GM18505 (cell line): ENCODE measurements around the gene UBTD2.
"Not testable (repeated sequence)": the region's sequence is repeated elsewhere in the genome, so short reads cannot be mapped to it uniquely, and the experiment has no call there.

ENCODE experiments used
- ATAC-seq: cut with Tn5 transposase; IDR thresholded peaks from one replicate; pipeline ENCODE4 v1.9.1; 2021; ENCODE audit not compliant: unreplicated experiment
- POLR2A ChIP-seq: IDR thresholded peaks from 4 replicates; pipeline ENCODE4 v1.6.1; 2011; ENCODE audit warnings: borderline replicate concordance; ENCODE audit not compliant: insufficient read depth, insufficient read length; ENCODE audit errors: extremely low read depth

Gene UBTD2

DNA sequence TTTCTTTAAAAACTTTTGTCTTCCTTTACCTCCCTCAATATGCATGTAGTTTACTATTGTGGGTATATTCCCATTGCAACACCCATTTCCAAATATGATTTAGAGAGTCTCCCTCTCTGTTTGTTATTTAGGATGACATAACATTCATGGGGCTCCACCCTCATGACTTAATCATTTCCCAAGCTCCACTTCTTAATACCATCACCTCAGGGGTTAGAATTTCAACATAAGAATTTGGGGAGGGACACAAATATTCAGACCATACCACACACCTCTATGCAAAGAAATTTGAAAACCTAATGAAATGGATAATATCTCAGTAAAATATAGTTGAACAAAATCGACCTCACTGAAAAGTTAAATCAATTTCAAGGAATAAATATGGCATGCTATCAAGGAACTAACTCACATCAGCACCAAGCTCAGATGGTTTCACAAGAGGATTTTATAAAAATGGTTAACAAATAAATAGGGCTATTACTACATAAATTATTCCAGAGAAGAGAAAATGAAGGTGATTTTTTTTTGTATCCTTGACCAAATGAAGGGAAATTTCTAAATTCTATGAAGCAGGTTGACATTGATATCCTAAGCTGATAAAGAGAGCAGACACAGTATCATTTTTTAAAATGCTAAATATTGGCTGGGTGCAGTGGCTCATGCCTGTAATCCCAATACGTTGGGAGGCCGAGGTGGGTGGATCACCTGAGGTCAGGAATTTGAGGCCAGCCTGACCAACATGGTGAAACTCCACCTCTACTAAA, 20.2 kb upstream of the UBTD2 start:
- no peak for ATAC-seq
- no peak for TF ChIP-seq POLR2A

DNA sequence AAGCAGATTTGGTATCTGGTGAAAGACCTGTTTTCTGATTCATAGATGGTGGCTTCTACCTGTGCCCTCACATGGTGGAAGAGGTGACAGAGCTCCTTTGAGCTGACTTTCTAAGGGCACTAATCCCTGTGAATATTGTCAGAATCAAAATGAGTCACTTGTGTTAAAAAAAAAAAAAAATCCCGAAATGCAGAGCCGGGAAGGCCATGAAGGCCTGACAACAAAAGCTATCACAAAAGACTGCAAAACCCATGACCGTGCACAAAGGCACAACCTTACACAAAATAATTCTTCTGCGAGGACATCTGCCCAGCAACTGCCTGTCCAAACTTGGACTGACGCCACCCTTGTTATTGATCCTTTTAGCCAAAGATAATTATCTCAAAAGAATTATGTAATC, 19.6 kb upstream of the UBTD2 start:
- no peak for TF ChIP-seq POLR2A
- ATAC-seq: no peak

DNA sequence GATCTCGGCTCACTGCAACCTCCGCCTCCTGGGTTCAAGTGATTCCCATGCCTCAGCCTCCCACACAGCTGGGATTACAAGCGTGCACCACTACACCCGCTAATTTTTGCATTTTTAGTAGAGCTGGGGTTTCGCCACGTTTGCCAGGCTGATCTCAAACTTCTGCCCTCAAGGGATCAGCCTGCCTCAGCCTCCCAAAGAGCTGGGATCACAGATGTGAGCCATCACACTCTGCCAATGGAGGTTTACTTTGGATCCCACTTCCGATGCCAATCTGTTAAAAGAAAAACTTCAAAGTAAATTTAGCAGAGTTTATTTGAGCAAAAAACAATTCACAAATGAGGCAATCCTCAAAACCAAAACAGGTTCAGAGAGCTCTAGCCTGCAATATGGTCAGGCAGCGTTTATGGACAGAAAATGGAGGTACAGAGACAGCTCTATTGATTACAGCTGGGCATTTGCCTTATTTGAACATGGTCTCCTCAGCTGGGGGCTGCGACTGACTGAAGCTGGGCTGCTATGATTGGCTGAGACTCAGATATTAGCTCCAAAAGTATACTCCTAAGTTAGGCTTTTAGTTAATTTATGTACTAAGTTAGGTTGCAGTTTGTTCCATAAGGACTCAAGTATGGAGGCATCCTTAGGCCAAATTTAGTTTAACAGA, 18.6 kb upstream of the UBTD2 start:
- no peak for TF ChIP-seq POLR2A
- ATAC-seq: no peak

DNA sequence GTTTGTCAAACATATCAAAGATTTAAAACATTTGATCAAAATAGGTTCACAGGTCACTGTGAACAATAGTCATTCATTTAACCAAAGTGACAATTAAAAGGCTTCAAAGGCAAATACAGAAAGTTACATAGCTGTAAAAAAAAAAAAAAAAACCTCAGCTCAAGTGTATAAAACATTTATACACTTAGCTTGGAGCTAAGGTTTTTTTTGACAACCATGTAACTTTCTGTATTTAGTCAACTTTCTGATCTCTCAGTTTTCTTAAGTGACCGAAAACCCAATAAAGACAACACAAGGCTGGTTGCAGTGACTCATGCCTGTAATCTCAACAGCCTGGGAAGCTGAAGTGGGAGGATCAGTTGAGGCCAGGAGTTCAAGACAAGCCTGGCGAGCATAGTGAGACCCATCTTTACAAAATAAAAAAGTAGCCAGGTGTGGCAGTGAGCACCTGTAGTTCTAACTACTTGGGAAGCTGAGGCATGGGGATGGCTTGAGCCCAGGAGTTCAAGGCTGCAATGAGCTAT, 16.4 kb upstream of the UBTD2 start:
- no peak for ATAC-seq
- TF ChIP-seq POLR2A: no peak

DNA sequence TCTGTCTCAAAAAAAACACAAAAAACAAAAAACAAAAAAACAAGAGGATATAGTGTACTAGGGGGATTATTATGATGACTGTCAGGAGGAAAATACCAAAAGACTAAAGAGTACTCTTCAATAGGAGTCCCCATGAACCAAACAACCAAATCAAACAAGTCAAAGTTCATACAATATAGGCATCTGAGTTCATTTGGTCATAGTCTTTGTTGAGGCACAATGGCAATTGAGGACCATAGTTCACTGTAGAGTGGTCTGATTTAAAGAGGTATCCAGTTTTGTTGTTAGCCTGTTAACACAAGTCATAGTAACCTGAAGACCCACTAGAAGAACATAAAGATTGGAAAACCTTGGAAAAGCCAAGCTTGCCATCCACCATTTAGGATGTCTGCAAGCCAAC, 11.3 kb upstream of the UBTD2 start:
- TF ChIP-seq POLR2A: no peak
- ATAC-seq: no peak

DNA sequence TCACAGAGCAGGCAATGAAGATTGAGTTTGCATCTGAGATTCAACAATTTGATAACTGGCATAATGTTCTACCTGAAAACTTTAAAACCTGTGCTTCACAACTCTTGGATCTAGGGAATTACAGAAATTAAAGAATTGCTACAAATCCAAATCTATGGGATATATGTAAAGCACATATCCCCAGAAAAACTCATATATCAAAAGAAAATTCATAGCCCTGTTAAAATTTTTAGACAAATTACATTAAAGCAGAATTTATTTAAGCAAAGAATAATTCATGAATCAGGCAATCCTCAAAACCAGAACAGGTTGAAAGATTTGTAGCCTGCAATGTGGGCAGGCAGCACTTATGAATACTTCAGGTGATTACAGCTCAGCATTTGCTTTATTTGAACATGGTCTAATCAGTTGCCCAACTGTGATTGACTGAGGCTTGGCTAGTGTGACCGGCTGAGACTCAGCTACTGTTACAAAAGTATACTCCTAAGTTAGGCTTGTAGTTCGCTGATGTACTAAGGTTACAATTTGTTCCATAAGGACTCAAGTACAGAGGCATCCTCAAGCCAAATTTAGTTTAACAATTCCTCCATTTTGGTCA, 10.3 kb upstream of the UBTD2 start:
- TF ChIP-seq POLR2A: no peak
- no peak for ATAC-seq

DNA sequence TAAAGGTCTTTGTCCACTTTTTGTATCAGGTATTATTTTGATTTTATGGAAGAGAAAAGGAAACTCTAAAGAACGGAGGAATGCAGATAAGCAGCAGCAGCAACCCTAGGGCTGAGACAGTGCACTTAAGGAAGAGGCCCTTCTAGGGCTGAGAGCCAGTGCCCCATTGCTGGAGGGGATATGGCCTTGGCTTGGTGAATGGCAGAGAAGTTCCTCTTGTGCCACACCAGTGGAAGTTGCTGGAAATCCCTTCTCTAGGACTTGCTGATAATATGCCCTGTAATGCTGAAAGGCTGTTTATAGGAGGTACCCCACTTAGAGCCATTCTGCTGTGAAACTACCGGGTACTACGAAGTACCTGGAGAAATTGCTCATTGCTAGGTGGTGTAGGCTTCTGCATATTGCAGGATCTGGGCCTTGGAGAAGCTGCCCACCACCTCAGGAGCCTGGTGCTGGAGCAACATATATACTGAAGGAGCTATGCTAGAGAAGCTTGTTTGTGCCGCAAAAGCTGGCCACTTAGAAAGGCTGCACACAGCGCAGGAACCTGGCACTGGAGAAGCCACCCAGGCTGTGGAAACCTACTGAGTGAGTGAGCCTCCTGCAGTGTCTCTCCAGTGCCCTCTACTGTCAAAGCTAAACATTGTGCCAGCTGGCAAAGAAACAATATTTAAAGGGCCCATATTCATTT, 9.6 kb upstream of the UBTD2 start:
- ATAC-seq: peak; percentile 90
- TF ChIP-seq POLR2A: no peak

DNA sequence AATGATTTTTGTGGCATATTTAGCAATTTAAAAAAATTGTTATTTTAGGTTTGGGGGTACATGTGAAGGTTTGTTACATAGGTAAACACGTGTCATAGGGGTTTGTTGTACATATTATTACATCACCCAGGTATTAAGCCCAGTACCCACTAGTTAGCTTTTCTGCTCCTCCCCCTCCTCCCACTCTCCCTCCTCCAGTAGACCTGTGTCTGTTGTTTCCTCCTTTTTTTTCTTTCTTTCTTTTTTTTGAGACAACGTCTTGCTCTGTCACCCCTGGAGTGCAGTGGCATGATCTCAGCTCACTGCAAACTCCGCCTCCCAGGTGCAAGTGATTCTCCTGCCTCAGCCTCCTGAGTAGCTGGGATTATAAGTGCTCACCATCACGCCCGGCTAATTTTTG, 8.3 kb upstream of the UBTD2 start:
- ATAC-seq: not testable (repeated sequence)

DNA sequence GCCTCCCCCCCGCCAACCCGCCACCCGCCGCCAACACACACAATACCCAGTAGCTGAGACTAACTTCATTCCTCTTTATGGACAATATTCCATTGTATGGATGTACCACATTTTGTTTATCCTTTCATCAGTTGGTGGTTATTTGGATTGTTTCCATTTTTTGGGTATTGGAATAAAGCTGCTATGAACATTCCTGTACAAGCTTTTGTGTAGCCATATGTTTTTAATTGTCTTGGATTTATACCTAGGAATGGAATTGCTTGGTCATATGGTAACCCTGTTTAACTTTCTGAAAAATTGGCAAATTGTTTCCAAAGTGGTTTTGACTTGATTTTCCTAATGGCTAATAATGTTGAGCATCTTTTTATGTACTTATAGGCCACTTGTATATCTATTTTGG, 4.9 kb upstream of the UBTD2 start:
- no peak for ATAC-seq
- TF ChIP-seq POLR2A: no peak

DNA sequence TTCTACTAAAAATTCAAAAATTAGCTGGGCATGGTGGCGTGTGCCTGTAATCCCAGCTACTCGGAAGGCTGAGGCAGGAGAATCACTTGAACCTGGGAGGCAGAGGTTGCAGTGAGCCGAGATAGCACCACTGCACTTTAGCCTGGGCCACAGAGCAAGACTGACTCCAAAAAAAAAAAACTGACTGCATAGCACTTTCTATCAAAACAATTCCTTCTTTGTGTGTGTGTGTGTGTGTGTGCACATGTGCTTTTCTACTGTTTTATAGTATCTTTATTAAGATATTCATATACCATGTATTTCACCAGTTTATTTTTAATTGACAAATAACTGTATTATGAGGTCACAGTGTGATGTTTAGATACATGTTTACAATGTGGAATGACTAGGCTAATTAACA, 3.6 kb upstream of the UBTD2 start:
- not testable (repeated sequence) for ATAC-seq

DNA sequence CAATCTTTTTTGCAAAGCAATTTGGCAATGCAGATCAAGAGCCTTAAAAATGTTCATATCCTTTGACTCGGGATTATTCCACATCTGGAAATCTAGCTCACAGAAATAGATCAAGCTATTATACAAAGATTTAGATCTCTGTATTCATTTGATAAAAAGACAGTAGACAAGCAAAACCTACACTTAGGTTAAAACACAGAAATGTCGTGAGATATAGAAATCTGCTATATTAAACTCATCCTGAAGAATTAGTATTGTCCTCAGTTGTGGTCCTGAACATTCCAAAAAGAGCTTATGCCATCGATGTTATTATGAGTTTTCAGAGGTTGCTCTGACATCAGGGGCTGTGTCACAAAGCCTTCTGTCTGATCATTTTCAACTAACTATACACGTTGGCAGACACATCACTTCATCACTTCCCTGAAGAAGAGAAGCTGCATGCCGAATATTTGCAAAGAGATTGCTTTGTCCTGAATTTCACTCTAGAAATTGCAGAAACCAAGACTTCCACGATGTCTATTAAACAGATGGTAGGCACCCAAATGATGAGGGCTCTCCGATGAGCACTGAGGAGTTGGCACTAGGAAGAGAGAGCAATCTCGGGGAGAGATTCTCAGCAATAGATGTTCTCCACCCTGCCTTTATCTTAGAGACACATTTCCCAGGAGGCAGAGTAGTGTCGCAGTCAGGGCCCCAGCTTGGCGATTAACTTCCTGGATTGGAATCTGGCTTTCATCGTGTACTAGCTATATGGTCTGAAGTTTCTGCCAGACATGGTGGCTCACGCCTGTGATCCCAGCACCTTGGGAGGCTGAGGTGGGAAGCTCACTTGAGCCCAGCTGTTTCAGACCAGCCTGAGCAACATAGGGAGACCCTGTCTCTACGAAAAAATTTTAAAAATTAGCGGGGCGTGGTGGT, 1.9 kb upstream of the UBTD2 start:
- TF ChIP-seq POLR2A: no peak
- ATAC-seq: no peak

DNA sequence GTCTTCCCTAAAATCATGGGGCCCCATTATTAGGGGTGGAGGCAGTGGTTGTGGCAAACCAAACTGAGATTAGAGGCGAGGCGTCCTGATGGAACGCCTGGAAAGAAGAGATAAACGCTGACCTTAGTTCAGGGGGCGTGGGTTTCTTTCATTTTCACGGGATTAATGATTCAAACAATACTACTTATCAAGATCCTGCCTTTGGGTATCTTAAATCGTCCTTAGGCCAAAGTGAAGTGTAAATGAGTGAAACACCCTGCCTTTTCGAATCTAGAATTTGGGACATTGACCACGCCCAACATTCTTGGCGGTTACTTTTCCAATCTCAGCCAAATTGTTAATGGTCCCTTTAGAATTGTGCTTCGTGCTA, 1.0 kb upstream of the UBTD2 start:
- TF ChIP-seq POLR2A: no peak
- ATAC-seq: no peak

DNA sequence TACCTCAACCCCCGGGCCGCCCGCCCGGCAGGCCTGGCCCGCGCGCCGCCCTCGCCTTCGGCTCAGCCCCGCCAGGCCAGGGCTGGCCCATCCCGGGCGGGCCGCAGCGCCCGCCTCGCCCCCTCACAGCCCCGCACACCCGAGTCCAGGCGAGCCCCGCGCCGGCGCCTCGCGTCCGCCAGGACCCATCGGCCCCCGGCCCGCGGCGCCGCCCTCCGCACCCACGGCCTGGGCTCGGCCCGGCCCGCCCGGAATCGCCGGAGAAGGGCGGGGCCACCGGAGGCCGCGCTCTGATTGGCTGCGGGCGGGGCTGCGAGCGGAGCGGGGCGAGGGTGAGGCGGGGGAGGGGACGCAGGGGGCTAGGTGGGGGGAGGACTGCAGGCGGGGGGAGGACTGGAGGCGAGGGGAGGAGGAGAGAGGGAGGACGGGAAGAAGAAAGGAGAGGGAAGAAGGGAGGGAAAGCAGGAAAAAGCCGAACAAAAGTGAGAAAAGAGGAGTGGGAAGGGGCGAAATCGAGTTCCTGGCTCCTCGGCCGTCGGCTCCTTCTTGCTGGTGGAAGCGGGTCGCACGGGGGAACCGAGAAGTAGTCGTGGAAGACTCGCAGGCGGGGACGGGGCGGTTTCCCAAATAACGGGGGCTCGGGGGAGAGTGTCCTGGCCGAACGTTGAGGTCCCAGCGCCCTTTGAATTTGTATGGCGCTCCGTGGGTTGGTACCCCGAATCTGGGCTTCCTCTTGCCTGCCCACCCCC, 472 bp upstream of the UBTD2 start:
- peak; percentile 78 for ATAC-seq
- peak; percentile 76 for TF ChIP-seq POLR2A
